Measurements from ENCODE around the gene FAM53B. TPM values are rescaled to one million over a fixed set of nuclear protein-coding genes. Genes with fewer than 3 reads are reported as not detected.

Gene FAM53B
- total RNA-seq, 3 donors from 2014 or later: 17.0 to 39.7 (median 22.8) TPM

GRCh38 chr10:124701435-124701834 is 42.7 kb downstream of the FAM53B start:
- Histone ChIP-seq H3K27ac (peak overlapping the region; percentile 70 to 85), H3K9me3 (no peaks in the 10 kb centered on the region), H3K27me3 (no peaks in the 10 kb centered on the region), H3K36me3 (no peaks in the 10 kb centered on the region), H3K4me3 (no peak overlapping the region), H3K4me1 (peaks cover 25 to 38% of the 10 kb centered on the region in 2 donors)
- peak in 2 of 3 donors; percentile 42 to 50 for TF ChIP-seq POLR2AphosphoS5 (IDR thresholded peaks at IDR 0.05)
- no peak for TF ChIP-seq POLR2A (IDR thresholded peaks at IDR 0.05)
- TF ChIP-seq CTCF (IDR thresholded peaks at IDR 0.05): no peak
- intact Hi-C loops (cut with DNase I; ENCODE audit: low total_unique reads): no loop called here
- peak in 1 of 2 donors; percentile 55 for DNase-seq (ENCODE audit: low spot score in 2 of 2)

GRCh38 chr10:124701038-124701365 is 43.2 kb downstream of the FAM53B start:
- Histone ChIP-seq H3K36me3 (no peaks in the 10 kb centered on the region), H3K4me3 (no peak overlapping the region), H3K4me1 (peaks cover 25 to 38% of the 10 kb centered on the region in 2 donors), H3K9me3 (no peaks in the 10 kb centered on the region), H3K27me3 (no peaks in the 10 kb centered on the region), H3K27ac (peak overlapping the region; percentile 70 to 85)
- intact Hi-C loops (cut with DNase I; ENCODE audit: low total_unique reads): no loop called here
- no peak for DNase-seq (ENCODE audit: low spot score in 2 of 2)
- TF ChIP-seq POLR2AphosphoS5 (IDR thresholded peaks at IDR 0.05) (no peak), POLR2A (IDR thresholded peaks at IDR 0.05) (no peak), CTCF (IDR thresholded peaks at IDR 0.05) (no peak)

- Histone ChIP-seq H3K4me1 (peaks cover 25 to 38% of the 10 kb centered on the region in 2 donors), H3K27ac (peak overlapping the region; percentile 70 to 85), H3K4me3 (no peak overlapping the region), H3K9me3 (no peaks in the 10 kb centered on the region), H3K36me3 (no peaks in the 10 kb centered on the region), H3K27me3 (no peaks in the 10 kb centered on the region)
- TF ChIP-seq POLR2A (IDR thresholded peaks at IDR 0.05): no peak
- TF ChIP-seq CTCF (IDR thresholded peaks at IDR 0.05): no peak
- TF ChIP-seq POLR2AphosphoS5 (IDR thresholded peaks at IDR 0.05): no peak
- no peak for DNase-seq (ENCODE audit: low spot score in 2 of 2)
- intact Hi-C loops (cut with DNase I; ENCODE audit: low total_unique reads): no loop called here
Observed at GRCh38 chr10:124700293-124701037, 43.7 kb downstream of the FAM53B start.

GRCh38 chr10:124699471-124700292 is 44.5 kb downstream of the FAM53B start:
- H3K4me1 ChIP-seq: peaks cover 25 to 38% of the 10 kb centered on the region in 2 donors
- TF ChIP-seq CTCF (IDR thresholded peaks at IDR 0.05): no peak
- TF ChIP-seq POLR2A (IDR thresholded peaks at IDR 0.05): no peak
- TF ChIP-seq POLR2AphosphoS5 (IDR thresholded peaks at IDR 0.05): no peak
- no peaks in the 10 kb centered on the region for H3K27me3 ChIP-seq
- no peaks in the 10 kb centered on the region for H3K36me3 ChIP-seq
- peak overlapping the region in 1 of 2 donors; percentile 85 for H3K27ac ChIP-seq
- no peaks in the 10 kb centered on the region for H3K9me3 ChIP-seq
- H3K4me3 ChIP-seq: no peak overlapping the region
- no peak for DNase-seq (ENCODE audit: low spot score in 2 of 2)
- intact Hi-C loops (cut with DNase I; ENCODE audit: low total_unique reads): no loop called here

All from breast epithelium (tissue), 4 donors.